A673 (cell line): Measurements from ENCODE around the gene ME3. TPM values are rescaled to one million over a fixed set of nuclear protein-coding genes. Genes with fewer than 3 reads are reported as not detected.

ENCODE experiments used
- BruUV-seq: library from RNA; stranded (reverse); fragments of 400-500 nt; replicated peaks from 2 replicates; lab custom pipeline; 2021; lab: Mats Ljungman, UMichigan
- CTCF ChIA-PET: fragments of 300-600 bp; sonication (Branson Sonifier 250); formaldehyde crosslinking; loops from one replicate; lab custom pipeline; 2022; ENCODE audit warnings: antibody characterized with exemption; lab: Charles Lee
- POLR2A ChIA-PET: fragments of 300-600 bp; sonication (Branson Sonifier 250); formaldehyde crosslinking; loops from one replicate; lab custom pipeline; 2022; ENCODE audit warnings: antibody characterized with exemption; ENCODE audit not compliant: low non-redundant PET; lab: Charles Lee
- DNase-seq: peaks from one replicate; pipeline ENCODE4 v3.0.0-alpha.2; 2015; ENCODE audit warnings: low spot score
- H3K27ac ChIP-seq: fragments of 200-600 bp; sonication (generic); 2 replicates; pipeline ENCODE4 v1.5.1; 2016; ENCODE audit warnings: mixed run types, low read depth, mild to moderate bottlenecking, mixed read lengths, antibody characterized with exemption, low read length; ENCODE audit not compliant: poor library complexity, severe bottlenecking
- H3K27me3 ChIP-seq: fragments of 200-600 bp; sonication (generic); replicated peaks from 2 replicates; pipeline ENCODE4 v1.6.1; 2017; ENCODE audit warnings: mixed run types, low read depth, mild to moderate bottlenecking, mixed read lengths, antibody characterized with exemption, low read length; ENCODE audit not compliant: insufficient read depth, poor library complexity
- H3K36me3 ChIP-seq: fragments of 200-600 bp; sonication (generic); 2 replicates; pipeline ENCODE4 v1.6.1; 2016; ENCODE audit warnings: mixed run types, mild to moderate bottlenecking, mixed read lengths, antibody characterized with exemption, low read length; ENCODE audit not compliant: insufficient read depth, poor library complexity, severe bottlenecking
- H3K4me1 ChIP-seq: fragments of 200-600 bp; sonication (generic); 2 replicates; pipeline ENCODE4 v1.6.1; 2017; ENCODE audit warnings: mixed run types, mild to moderate bottlenecking, mixed read lengths, antibody characterized with exemption, low read length; ENCODE audit not compliant: insufficient read depth, poor library complexity, severe bottlenecking
- H3K4me3 ChIP-seq: fragments of 200-600 bp; sonication (generic); 2 replicates; pipeline ENCODE4 v1.5.1; 2016; ENCODE audit warnings: low read depth, mixed run types, mild to moderate bottlenecking, mixed read lengths, low read length; ENCODE audit not compliant: poor library complexity, severe bottlenecking
- H3K9me3 ChIP-seq: fragments of 200-600 bp; sonication (generic); 2 replicates; pipeline ENCODE4 v1.6.1; 2016; ENCODE audit warnings: mixed run types, low read depth, mild to moderate bottlenecking, mixed read lengths, antibody characterized with exemption, low read length; ENCODE audit not compliant: poor library complexity, severe bottlenecking
- CTCF ChIP-seq: fragments of 300-800, 200-600 bp; sonication (generic); conservative IDR thresholded peaks from 2 replicates; pipeline ENCODE4 v1.5.1; 2017; ENCODE audit warnings: low read depth, mild to moderate bottlenecking, antibody characterized with exemption, low read length, moderate library complexity, mixed read lengths
- EZH2 ChIP-seq: fragments of 200-600 bp; sonication (generic); IDR thresholded peaks from 2 replicates; pipeline ENCODE4 v1.6.1; 2017; ENCODE audit warnings: borderline replicate concordance, low read depth, mild to moderate bottlenecking, mixed read lengths, antibody characterized with exemption, low read length; ENCODE audit not compliant: poor library complexity, severe bottlenecking
- intact Hi-C: fragments of 100-400 bp; cut with micrococcal nuclease; formaldehyde crosslinking; loops from one replicate; pipeline ENCODE4 v1.10.0; 2022; ENCODE audit not compliant: unreplicated experiment
- total RNA-seq: library from RNA; stranded (reverse); gene quantifications from 2 replicates; pipeline ENCODE4 v1.2.3, GENCODE V29; 2021

The ME3 gene
- total RNA-seq, 1 experiment from 2014 or later: 7.6 TPM

DNA sequence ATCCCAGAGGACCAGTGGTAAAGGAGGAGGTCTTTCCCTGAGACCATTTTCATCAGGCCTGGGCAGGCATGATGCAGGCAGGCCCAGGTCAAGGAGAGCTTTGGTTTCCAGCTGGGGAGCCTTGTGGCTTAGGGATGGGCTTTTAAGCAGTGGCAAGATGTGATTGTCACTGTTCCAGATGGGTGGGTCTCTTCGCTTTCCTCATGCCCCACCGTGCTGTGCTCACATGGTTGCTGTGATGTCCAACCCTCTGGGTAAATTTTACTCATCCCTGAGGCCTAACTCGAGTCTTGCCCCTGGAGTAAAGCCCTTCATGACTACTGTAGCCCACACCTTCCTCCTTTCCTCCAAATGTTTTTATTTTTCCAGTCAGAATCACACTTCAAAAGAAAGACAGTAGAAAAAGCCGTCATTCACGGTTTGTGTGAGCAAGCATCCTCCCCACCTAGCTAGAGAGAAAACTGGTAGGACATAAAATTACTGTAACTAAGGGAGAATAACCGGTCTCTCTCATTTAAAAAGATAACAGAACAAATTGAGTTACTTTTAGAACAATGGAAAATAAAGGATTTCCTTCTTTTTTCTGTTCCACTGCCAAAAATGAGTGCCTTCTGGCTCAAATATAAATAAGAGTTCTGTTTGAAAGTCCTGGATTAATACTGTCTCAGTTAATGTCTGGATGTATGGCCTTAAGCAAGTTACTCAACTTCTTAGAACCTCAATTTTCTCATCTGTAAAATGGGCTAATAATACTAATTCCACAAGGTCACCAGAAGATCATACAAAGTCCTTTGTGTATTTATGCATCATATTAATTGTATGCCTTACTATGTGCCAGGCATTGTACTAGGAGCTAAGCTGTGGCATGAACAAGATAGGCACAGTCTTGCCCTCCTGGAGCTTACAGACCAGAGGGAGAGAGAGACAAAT is 84.9 kb downstream of the ME3 start:
- intact Hi-C loops: no loop called here
- TF ChIP-seq EZH2 (no peak), CTCF (no peak)
- Histone ChIP-seq H3K4me3 (no peak overlapping the region), H3K27ac (no peak overlapping the region), H3K27me3 (no peaks in the 10 kb centered on the region), H3K36me3 (no peaks in the 10 kb centered on the region), H3K9me3 (no peaks in the 10 kb centered on the region), H3K4me1 (peaks cover 2% of the 10 kb centered on the region)
- no TSS peak for BruUV-seq
- ChIA-PET CTCF (no interaction called here), POLR2A (no interaction called here)
- no peak for DNase-seq

- no peak for DNase-seq
- intact Hi-C loops: no loop called here
- BruUV-seq: no TSS peak
- ChIA-PET CTCF (no interaction called here), POLR2A (no interaction called here)
- Histone ChIP-seq H3K9me3 (no peaks in the 10 kb centered on the region), H3K4me1 (no peaks in the 10 kb centered on the region), H3K27ac (no peak overlapping the region), H3K36me3 (no peaks in the 10 kb centered on the region), H3K4me3 (no peak overlapping the region), H3K27me3 (no peaks in the 10 kb centered on the region)
- TF ChIP-seq EZH2 (no peak), CTCF (no peak)
Measured at GRCh38 chr11:86586307-86586706, 86.1 kb downstream of the ME3 start.

GRCh38 chr11:86582898-86583297 is 89.5 kb downstream of the ME3 start:
- Histone ChIP-seq H3K27ac (no peak overlapping the region), H3K4me3 (no peak overlapping the region), H3K27me3 (no peaks in the 10 kb centered on the region), H3K36me3 (no peaks in the 10 kb centered on the region), H3K4me1 (peaks cover 4% of the 10 kb centered on the region), H3K9me3 (no peaks in the 10 kb centered on the region)
- TF ChIP-seq CTCF (no peak), EZH2 (no peak)
- ChIA-PET CTCF (no interaction called here), POLR2A (no interaction called here)
- BruUV-seq: no TSS peak
- intact Hi-C loops: no loop called here
- no peak for DNase-seq
